Daoy (cell line): ENCODE data around the gene FLT3. TPM values are rescaled to one million over a fixed set of nuclear protein-coding genes. Genes with fewer than 3 reads are reported as not detected.
A peak's percentile ranks its signal among the peaks of the same experiment; 100 is the strongest.
"Not testable (repeated sequence)": the region's sequence is repeated elsewhere in the genome, so short reads cannot be mapped to it uniquely, and the experiment has no call there.

ENCODE experiments used
- DNase-seq: peaks from one replicate; pipeline ENCODE4 v3.0.0-alpha.2; 2015; ENCODE audit warnings: low read depth
- total RNA-seq: library from RNA; depleted of rRNA; stranded (reverse); fragments of >200 nt; shearing (Covaris generic); gene quantifications from 2 replicates; pipeline ENCODE4 v1.2.3, GENCODE V29; 2014

The FLT3 gene
- total RNA-seq, 1 experiment from 2014 or later: 1.8 TPM

DNA sequence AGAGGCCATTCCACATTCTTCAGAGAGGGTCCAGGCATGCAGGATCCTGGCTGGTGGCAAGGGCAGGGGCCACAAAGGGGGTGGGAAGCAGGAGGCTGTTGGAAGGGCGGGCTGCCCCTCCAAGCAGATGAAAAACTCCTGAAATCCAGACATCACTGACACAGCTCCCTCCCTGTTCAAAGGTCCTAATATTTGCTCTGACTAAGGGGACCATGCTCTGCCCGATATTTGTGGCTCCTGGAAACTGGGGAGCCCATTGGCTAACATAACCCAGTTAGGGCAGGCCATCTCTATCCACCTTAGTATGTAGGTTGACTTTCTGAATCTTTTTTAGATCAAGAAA lies 127.9 kb downstream of the FLT3 start:
- DNase-seq: no peak

DNA sequence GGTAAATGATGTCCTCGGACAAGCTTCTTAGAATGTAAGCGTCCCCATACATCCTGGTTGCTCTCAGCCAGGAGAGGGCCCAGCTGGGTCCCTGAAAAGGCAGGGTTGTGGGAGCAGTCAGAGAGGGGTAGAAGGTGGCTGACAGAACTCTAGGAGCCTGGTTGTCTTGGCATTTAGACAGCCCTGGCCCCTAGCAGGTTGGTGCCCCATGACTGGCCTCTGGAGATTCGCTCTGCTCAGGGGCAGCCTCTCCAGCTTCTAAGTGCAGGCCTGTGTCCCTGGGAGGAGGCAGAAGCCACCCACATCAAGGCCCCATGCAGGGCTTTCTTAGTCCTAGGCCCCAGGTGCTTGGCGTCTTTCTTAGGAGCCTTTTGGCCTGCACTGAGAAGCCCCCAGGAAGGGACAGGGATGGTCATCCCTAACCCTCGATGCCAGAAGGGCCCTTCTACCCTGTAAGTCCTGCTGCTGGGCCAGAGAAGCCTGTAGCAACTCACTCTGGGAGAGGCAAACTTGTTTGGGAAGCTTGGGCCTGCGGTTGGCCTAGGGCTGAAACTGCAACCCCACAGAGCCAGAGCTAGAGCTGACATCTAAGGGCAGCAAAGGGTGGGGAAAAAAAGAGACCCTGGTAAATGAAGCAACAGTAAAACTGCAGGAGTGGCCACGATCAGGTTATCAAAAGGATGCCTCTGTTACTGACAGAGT lies 128.4 kb downstream of the FLT3 start:
- no peak for DNase-seq

- DNase-seq: no peak
Observed at GRCh38 chr13:27971236-27971645, 129.1 kb downstream of the FLT3 start.

DNA sequence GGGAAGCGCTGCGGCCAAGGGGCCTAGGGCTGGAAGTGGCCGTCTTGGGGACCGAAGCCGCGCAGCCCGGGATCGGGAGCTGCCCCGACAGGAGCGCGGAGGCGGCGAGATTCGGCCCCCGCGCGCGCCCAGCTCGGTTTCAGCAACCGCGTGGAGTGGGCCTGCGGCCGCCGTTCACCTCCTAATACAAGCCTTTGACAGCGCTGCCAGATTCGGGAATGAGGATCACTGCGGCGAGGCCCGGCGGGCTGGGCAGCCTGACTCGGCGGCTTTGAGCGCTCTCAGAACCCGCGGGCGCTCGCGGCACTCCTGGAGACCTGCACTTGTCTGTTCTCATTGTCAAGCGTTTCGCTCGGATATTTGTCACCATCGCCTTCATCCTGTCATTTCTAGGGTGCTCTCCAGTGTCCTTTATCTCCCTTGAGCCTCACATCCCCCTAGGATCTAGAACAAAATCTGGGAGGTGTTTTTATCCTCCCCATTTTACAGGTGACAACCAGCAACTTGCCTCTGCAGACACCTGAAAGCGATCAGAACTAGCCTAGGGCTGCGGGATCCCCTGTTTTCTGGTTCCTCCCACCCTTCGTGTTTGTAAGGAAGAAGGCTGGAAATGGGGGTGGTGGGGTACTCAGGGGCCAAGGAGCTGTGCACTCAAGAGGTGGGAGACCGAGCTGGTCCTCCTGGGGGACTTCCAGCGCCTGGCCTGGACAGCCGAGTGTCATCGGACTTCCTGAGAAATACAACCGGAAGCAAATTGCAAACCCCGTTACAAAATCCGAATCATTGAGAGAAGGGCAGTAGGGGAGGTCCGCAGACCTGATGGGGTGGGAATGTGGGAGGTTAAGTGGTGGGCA lies 129.8 kb downstream of the FLT3 start:
- DNase-seq: no peak

GRCh38 chr13:27969866-27970229 lies 130.5 kb downstream of the FLT3 start:
- DNase-seq: no peak

DNA sequence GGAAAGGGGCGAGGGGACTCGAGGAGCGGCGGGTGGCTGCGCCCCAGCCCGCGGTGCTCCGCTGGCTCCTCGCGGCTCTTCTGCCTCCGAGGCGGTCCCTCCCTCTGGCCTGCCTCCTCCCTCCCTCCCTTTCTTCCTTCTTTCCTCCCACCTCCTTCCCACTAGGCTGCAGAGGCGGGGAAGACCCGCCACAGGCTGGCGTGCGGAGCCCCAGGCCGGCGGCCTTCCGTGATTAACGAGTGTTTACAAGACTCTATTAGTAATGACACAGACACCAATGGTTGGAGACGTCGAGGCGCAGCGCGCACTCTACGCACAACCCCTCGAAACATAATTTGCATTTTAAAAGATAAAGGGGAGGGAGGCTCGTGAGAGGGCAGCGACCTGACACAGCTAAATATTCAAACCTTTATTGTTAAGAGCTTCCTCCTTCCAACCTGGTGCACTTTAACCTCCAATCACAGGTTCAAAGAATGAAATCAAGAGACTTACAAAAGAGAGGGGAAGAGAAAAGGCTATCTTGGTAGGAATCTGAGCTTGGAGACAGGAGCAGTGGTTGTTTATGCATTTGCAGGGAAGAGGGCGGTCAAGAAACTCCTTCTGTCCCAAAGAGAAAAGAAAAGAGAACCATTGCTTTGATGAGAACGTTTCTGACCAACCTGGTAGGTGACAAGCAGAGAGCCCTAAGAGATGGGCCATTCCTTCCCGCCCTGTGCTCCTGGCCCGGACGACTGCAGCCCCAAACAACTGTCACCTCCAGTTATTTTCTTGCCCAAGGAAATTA lies 131.1 kb downstream of the FLT3 start, which contains the start of gene CDX2:
TSS of gene CDX2 (minus strand) at position 234 of the 784 bp plus-strand sequence. CDS start 309 bp downstream, outside the sequence.
- DNase-seq: no peak

GRCh38 chr13:27968316-27969081 lies 131.9 kb downstream of the FLT3 start:
- DNase-seq: peak; percentile 28

GRCh38 chr13:27967736-27968315 lies 132.6 kb downstream of the FLT3 start:
- DNase-seq: no peak

GRCh38 chr13:27967203-27967735 lies 133.1 kb downstream of the FLT3 start:
- DNase-seq: no peak

GRCh38 chr13:27966641-27967202 lies 133.7 kb downstream of the FLT3 start:
- no peak for DNase-seq

DNA sequence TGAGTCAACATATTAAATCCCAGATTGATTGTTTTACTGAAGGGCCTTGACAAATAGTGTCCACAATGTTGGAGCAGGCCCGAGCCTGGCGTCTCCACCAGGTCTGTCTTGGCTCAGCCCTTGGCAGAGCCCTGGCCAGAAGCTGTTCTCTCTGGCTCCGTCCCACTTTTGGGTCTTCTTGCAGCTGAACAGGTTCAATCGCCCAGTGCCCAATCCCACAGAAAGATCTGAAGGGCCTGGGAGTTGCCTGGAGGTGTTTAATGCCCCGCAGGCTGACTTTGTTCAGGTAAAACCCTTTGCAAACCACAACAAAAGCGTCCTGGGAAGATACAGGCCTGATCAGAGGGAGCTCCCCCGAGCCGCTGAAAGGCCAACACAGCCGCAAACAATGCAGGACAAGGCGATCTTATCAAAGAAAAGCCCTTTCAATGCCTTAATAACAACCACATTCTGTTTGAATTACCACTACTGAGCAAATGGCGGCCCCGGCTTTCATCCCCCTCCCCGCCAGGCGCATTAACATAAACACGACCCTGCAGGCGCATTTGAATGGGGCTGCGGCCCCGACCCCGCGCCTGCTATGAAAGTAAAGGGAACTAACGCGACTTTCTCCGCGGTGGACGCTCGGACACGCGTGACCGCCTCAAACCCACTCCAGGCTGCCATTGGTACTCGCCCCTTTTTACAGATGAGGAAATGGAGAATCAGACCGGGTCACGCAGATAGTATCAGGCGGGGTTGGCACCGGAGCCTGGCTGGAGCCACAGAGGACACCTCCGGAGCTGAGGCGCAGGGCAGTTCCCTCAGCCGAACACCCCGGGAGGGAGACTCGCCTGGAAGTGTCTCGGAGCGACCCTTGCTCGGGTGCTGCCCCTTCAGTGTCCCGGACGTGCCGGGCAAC lies 134.4 kb downstream of the FLT3 start:
- no peak for DNase-seq

DNA sequence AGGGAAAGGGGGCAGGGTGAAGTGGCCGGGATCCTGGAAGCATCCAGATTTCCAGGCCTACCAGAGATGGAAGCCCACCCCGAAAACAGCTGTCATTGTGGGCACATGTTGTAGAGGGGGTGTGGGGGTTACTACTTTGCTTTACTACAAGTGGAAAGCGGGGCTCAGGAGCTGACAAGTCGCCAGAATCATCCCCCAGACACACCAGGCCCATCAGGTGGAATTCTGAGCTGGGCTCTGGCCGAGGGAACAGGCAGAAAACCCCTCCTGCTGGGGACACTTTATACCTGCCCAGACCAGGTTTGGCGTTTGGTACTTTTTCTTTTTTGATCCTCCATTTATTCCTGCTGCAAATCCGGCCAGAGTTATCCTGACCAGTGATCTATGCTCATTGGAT lies 135.0 kb downstream of the FLT3 start:
- no peak for DNase-seq

- DNase-seq: no peak
Observed at GRCh38 chr13:27964741-27965323, 135.5 kb downstream of the FLT3 start.

DNA sequence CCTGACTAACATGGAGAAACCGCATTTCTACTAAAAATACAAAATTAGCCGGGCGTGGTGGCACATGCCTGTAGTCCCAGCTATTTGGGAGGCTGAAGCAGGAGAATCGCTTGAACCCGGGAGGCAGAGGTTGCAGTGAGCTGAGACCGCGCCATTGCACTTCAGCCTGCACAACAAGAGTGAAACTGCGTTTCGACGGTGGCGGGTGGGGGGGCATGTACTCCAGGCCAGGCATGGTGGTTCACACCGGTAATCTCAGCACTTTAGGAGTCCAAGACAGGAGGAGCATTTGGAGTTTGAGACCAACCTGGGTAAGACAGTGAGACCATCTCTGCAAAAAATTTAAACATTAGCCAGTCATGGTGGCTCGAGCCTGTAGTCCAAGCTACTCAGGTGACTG lies 136.2 kb downstream of the FLT3 start:
- DNase-seq: not testable (repeated sequence)

- DNase-seq: no peak
Observed at GRCh38 chr13:27963491-27963890, 136.9 kb downstream of the FLT3 start.

GRCh38 chr13:27962982-27963381 lies 137.4 kb downstream of the FLT3 start:
- DNase-seq: no peak

DNA sequence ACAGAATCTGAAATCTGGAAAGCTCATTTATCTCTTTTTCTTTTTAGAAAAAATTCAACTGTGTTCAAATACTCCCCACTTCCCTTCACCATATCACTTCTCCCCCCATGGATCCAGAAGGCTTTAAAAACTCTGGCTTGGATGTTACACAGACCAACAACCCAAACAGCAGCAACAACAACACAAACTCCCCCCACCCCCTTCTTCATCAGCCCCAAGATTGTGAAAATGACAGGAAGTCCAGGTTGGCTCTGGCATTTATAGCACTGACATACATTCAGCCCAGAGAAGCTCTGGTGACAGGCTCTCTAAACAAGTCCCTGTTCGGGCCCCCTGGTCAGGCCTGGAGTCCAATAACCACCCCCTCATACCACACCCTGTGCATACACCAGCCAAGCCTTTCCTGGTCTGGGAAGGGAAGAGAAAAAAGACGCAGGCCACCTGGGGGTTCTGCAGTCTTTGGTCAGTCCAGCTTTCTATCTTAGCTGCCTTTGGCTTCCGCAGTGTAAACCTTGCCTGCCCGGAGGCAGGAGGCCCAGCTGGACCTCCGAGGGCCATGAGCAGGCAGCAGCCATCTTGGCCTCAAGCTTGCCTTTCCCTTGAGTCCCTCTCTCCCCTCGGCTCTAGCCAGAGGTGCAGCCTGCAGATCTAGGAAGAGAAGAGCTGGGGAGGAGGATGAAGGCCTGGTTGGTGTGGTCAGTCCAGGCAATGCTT lies 138.1 kb downstream of the FLT3 start:
- DNase-seq: no peak
